ENCODE data around the gene PRODH2.

DNA sequence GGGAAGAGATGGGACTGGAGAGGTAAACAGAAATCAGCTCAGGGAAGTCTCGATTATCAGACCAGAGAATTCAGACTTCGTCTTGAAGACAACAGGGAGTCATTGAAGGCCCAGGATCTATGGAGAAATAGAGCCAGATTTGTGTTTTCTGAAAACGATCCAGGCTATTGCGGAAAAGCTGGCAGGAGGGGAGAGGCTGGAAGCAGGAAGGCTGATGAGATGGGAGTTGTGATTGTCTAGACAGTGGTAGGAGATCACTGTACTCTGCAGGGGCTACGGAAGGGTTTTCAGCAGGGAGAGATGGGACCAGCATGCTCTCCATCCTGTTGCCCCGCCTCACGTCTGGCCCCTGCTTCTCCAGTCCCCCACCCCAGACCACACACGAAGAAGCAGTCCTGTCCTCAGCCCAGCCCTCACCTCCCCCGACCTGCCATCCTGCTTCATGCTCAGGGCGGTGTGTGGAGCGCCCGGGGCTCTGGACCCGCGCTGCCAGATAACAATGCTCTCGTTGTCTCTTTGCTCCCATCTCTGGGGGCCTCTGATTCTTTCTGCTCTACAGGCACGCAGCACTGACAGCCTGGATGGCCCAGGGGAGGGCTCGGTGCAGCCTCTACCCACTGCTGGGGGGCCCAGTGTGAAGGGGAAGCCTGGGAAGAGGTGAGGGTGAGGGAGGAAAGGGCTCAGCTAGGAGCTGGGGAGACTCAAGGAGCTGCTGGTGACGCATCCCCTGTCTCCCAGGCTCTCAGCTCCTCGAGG, 35.4 kb downstream of the PRODH2 start:
- TF ChIP-seq, protein P1, sequence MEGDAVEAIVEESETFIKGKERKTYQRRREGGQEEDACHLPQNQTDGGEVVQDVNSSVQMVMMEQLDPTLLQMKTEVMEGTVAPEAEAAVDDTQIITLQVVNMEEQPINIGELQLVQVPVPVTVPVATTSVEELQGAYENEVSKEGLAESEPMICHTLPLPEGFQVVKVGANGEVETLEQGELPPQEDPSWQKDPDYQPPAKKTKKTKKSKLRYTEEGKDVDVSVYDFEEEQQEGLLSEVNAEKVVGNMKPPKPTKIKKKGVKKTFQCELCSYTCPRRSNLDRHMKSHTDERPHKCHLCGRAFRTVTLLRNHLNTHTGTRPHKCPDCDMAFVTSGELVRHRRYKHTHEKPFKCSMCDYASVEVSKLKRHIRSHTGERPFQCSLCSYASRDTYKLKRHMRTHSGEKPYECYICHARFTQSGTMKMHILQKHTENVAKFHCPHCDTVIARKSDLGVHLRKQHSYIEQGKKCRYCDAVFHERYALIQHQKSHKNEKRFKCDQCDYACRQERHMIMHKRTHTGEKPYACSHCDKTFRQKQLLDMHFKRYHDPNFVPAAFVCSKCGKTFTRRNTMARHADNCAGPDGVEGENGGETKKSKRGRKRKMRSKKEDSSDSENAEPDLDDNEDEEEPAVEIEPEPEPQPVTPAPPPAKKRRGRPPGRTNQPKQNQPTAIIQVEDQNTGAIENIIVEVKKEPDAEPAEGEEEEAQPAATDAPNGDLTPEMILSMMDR (IDR thresholded peaks at IDR 0.05): no peak
- no peak for TF ChIP-seq TP53 (CRISPR knock-in tag; IDR thresholded peaks at IDR 0.05)
- TF ChIP-seq RNF2 (IDR thresholded peaks at IDR 0.05; ENCODE audit: borderline replicate concordance, low read depth): no peak
- TF ChIP-seq POLR2A (IDR thresholded peaks at IDR 0.05; ENCODE audit: low read length): no peak
- no peak for TF ChIP-seq JUN (IDR thresholded peaks at IDR 0.05)
- TF ChIP-seq, protein P2, sequence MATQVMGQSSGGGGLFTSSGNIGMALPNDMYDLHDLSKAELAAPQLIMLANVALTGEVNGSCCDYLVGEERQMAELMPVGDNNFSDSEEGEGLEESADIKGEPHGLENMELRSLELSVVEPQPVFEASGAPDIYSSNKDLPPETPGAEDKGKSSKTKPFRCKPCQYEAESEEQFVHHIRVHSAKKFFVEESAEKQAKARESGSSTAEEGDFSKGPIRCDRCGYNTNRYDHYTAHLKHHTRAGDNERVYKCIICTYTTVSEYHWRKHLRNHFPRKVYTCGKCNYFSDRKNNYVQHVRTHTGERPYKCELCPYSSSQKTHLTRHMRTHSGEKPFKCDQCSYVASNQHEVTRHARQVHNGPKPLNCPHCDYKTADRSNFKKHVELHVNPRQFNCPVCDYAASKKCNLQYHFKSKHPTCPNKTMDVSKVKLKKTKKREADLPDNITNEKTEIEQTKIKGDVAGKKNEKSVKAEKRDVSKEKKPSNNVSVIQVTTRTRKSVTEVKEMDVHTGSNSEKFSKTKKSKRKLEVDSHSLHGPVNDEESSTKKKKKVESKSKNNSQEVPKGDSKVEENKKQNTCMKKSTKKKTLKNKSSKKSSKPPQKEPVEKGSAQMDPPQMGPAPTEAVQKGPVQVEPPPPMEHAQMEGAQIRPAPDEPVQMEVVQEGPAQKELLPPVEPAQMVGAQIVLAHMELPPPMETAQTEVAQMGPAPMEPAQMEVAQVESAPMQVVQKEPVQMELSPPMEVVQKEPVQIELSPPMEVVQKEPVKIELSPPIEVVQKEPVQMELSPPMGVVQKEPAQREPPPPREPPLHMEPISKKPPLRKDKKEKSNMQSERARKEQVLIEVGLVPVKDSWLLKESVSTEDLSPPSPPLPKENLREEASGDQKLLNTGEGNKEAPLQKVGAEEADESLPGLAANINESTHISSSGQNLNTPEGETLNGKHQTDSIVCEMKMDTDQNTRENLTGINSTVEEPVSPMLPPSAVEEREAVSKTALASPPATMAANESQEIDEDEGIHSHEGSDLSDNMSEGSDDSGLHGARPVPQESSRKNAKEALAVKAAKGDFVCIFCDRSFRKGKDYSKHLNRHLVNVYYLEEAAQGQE (IDR thresholded peaks at IDR 0.05): no peak
- TF ChIP-seq RCOR1 (IDR thresholded peaks at IDR 0.05; ENCODE audit: low read depth, low read length): no peak
- TF ChIP-seq, protein P3, sequence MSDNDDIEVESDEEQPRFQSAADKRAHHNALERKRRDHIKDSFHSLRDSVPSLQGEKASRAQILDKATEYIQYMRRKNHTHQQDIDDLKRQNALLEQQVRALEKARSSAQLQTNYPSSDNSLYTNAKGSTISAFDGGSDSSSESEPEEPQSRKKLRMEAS (IDR thresholded peaks at IDR 0.05): no peak

Measured in A549 (cell line).